IMR-90 (cell line): Measurements from ENCODE around the gene LRRC7.

Experiments
- CEBPB ChIP-seq: IDR thresholded peaks from 2 replicates; pipeline ENCODE4 v1.6.1; 2012; ENCODE audit warnings: low read depth, low read length, improper control_type of control experiment
- CTCF ChIP-seq: conservative IDR thresholded peaks from 2 replicates; pipeline ENCODE4 v1.5.1; 2012; ENCODE audit warnings: mild to moderate bottlenecking, low read depth, low read length, improper control_type of control experiment
- MAFK ChIP-seq: IDR thresholded peaks from 2 replicates; pipeline ENCODE4 v1.6.1; 2012; ENCODE audit warnings: low read depth, low read length, improper control_type of control experiment
- MXI1 ChIP-seq: IDR thresholded peaks from 2 replicates; pipeline ENCODE4 v1.6.1; 2012; ENCODE audit warnings: low read depth, mild to moderate bottlenecking, low read length, moderate library complexity, borderline replicate concordance
- NFE2L2 ChIP-seq: fragments of 150-350 bp; IDR thresholded peaks from 2 replicates; pipeline ENCODE4 v1.6.1; 2016; ENCODE audit warnings: low read depth, mild to moderate bottlenecking, low read length
- POLR2A ChIP-seq: IDR thresholded peaks from 2 replicates; pipeline ENCODE4 v1.6.1; 2012; ENCODE audit warnings: mild to moderate bottlenecking, low read depth, low read length
- RAD21 ChIP-seq: IDR thresholded peaks from 2 replicates; pipeline ENCODE4 v1.6.1; 2012; ENCODE audit warnings: low read length, improper control_type of control experiment
- RCOR1 ChIP-seq: IDR thresholded peaks from 2 replicates; pipeline ENCODE4 v1.6.1; 2012; ENCODE audit warnings: mild to moderate bottlenecking, low read length, improper control_type of control experiment; ENCODE audit not compliant: insufficient replicate concordance
- RFX5 ChIP-seq: IDR thresholded peaks from 2 replicates; pipeline ENCODE4 v1.8.0; 2012; ENCODE audit warnings: low read depth, mild to moderate bottlenecking, low read length, moderate library complexity
- SMC3 ChIP-seq: fragments of 150-350 bp; IDR thresholded peaks from 2 replicates; pipeline ENCODE4 v1.6.1; 2016; ENCODE audit warnings: low read depth, mild to moderate bottlenecking, antibody characterized with exemption, low read length, moderate library complexity
- USF2 ChIP-seq: fragments of 150-350 bp; IDR thresholded peaks from 2 replicates; pipeline ENCODE4 v1.6.1; 2017; ENCODE audit warnings: mild to moderate bottlenecking, antibody characterized with exemption, low read length, low read depth

DNA sequence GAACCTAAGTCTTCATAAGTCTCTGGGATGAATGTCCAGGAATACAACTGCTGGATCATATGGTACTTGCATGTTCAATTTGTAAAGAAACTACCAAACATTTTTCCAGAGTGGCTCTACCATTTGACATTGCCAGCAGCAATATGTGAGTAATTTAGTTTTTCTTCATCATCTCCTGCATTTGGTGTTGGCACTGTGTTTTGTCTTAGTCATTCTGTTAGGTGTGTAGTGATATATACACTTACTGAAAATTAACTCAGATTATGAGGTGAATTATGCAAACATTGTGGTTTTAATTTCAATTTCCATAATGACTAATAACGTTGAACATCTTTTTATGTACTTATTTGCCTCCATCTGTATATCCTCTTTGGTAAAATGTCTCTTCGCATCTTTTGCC is 499.0 kb downstream of the LRRC7 start:
- no peak for TF ChIP-seq CEBPB
- TF ChIP-seq MXI1: no peak
- no peak for TF ChIP-seq POLR2A
- no peak for TF ChIP-seq CTCF
- no peak for TF ChIP-seq RAD21
- TF ChIP-seq RFX5: no peak
- no peak for TF ChIP-seq RCOR1
- no peak for TF ChIP-seq USF2
- TF ChIP-seq SMC3: no peak
- TF ChIP-seq NFE2L2: no peak
- no peak for TF ChIP-seq MAFK
